GM18909 (cell line): ENCODE results near the gene GPR139.

Experiments used
- ATAC-seq: cut with Tn5 transposase; IDR thresholded peaks from one replicate; pipeline ENCODE4 v1.9.1; 2021; ENCODE audit warnings: mild to moderate bottlenecking; ENCODE audit not compliant: unreplicated experiment, poor library complexity

The GPR139 gene

GRCh38 chr16:20061132-20061531 is 12.6 kb downstream of the GPR139 start:
- ATAC-seq, result no peak

DNA sequence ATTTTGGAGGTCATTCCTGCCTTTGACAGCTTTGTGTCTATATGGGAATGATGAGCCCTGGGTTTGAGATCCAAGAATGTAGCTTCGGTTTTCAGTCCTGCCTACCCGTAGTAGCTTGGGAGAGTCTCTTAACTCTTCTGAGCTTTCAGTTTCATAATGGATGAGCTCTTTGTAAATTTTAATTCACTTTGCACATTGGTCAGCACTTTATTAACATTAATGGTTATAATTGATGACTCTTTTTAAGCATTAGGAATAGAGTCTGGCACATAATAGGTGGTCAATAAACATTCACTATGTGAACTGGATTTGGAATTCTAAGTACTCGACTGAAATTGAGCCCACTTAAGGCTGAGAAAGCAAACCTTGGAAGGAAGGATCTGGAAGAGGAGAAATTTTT is 17.3 kb downstream of the GPR139 start:
- no peak for ATAC-seq

DNA sequence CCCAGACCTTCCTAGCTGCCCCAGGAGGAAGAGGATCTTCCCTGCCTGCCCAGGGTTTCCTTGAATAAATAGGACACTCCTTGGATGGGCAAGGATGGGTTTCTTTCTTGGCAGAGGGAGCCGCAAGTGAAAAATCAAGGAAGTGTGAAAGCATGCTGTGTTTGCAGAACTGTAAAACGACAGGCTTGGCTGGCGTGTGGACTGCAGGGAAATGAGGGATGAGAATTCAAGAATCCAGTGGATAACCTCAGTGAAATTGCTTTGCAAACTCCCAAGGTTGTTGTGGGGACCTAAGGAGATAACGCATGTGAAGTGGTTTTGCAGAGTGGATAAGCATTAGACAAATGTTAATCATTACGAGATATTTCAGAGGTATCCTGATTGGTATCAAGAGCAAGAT is 20.4 kb downstream of the GPR139 start:
- no peak for ATAC-seq

DNA sequence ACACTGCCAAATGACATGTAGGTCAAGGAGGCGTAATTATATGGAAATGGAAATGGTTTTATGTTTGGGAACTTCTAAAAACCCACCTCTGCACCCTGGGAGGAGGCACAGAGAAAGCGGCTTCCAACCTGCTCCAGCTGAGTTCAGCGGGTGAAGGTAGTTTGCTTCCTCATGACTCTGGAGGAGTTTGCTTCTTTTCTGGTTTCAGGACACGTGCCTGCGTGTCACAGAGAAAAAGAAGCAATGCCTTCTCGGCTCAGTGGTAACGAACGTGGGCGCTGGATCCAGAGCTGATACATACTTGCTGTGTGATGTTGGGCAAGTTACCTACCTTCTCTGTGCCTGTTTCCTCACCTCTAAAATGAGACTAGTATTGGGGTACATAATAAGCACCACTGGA is 22.1 kb downstream of the GPR139 start:
- ATAC-seq, result no peak

- ATAC-seq, result no peak
These were observed 22.5 kb downstream of the GPR139 start for GRCh38 chr16:20051147-20051546.

DNA sequence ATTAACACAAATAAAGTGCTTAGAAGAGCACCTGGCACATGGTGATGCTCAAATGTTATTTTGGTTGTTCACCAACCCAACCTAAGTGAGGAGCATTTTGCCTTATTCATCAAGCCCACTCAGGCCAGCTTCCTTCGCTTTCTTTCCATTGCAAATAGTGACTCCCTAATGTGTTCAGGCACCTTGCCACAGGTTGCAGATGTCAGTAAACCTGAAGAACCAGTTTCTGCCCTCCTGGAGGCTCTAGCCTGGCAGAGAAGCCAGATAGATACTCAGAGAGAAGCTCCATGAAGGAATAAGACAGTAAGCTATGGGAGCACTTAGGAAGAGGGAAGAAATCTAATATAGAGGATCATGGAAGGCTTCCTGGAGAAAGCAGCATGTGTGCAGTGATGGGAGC is 23.9 kb downstream of the GPR139 start:
- ATAC-seq, result no peak

- ATAC-seq, result no peak
These were observed 27.8 kb downstream of the GPR139 start for GRCh38 chr16:20045886-20046285.

DNA sequence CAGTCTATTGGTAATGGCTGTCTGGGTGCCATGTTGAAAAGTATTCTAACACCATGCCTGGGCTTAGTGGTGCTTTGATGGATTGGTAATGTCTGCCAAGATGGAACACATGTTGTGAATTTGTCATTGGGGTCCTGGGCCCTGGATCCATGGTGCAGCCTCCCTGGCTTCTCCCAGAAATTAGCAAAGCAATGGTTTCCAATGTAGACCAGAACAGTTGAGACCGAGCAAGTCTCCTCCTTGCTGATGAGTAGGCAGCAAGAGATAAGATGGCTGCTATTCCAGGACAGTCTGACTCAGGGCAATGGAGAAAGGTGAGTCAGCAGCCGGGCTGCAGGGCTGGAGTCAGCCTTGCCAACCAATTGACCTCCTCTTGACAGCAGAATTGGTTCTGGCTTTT is 30.8 kb downstream of the GPR139 start:
- no peak for ATAC-seq

DNA sequence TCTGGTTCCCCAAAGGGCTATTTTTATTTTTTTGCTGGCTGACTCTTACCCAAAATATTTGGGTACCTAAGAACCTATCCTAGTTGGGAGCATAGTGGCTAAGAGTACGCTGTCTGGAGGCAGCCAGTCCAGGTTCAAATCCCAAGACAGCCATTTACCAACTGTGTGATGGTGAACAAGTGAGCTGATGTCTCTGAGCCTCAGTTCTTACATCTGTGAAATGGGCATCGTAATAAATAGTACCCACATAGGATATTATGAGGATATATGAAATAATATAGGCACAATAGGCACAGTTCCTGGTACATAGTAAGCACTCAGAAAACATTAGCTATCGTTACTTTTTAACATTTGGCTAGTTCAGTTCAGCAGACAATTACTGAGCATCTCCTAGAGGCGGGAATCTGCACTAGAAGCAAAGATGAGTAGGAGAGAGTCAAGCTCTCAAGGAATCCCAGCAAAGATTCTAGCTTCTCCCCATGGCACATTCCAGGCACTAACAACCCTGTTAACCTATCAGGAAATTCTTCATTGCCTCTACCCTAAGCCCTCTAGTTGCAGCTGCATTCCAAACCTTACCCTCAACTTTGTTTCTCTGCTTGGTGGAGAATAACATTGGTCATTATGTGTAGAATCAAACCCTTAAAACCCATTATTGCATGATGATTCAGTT is 31.6 kb downstream of the GPR139 start:
- ATAC-seq, result no peak

DNA sequence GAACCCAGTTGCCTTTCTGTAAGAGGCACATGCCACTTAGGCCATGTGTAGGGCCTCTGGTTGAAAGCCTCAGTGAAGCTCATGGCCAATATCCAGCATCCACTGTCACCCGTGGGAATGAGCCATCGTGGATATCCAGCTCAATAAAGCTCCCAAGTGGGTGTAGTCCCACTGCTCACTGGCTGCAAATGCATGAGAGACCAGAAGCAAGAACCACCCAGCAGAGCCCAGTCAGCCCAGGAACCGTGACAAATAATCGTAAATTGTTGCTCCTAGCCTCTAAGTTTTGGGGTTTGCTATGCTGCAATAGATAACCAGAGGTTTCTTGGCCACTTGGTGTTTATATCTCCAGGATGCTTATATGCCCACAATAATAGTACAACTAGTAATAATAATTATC is 33.7 kb downstream of the GPR139 start:
- ATAC-seq, result no peak

- no peak for ATAC-seq
These were observed 44.1 kb downstream of the GPR139 start for GRCh38 chr16:20029611-20030010.

GRCh38 chr16:20026361-20027072 is 47.2 kb downstream of the GPR139 start:
- no peak for ATAC-seq

DNA sequence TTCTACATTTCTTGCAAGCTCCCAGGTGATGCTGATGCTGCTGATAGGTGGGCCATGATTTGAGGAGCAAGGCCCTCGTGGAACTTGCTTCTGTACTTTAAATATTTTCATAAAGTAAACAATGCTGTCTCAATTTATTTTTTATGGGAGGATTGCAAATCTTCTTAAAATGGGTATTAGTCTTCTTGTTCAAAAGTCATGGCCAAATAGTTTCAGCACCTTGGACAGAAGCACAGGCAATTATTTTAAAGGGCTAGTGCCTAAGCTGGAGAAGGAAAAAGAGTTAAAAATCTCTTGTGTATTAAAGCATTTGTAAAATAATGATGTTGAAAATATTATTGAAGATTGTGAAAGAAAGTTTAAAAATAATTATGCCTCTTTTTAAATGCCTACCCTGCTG is 50.5 kb downstream of the GPR139 start:
- ATAC-seq, result no peak

- no peak for ATAC-seq
These were observed 52.7 kb downstream of the GPR139 start for GRCh38 chr16:20020976-20021375.

DNA sequence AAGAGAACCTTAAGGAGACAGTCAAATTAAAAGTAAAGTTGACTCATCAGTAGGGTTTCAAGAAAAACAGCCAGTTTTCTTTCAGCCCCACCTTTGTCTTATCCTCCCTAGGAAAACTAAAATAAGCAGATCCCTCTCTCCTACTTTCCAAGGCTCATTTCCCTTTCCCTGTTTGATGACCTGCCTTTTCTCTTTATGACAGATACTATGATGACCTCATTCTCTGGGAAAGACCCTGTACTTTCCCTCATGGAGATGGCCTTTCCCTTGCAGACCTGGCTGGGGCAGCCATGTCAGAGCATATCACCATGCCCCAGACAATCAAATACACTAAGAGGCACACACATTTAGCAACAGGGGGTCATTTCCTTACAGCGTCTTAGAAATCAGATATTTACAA is 53.6 kb downstream of the GPR139 start:
- ATAC-seq, result no peak

GRCh38 chr16:20016234-20016633 is 57.5 kb downstream of the GPR139 start:
- ATAC-seq, result no peak

GRCh38 chr16:20004931-20005330 is 68.8 kb downstream of the GPR139 start:
- ATAC-seq, result no peak

DNA sequence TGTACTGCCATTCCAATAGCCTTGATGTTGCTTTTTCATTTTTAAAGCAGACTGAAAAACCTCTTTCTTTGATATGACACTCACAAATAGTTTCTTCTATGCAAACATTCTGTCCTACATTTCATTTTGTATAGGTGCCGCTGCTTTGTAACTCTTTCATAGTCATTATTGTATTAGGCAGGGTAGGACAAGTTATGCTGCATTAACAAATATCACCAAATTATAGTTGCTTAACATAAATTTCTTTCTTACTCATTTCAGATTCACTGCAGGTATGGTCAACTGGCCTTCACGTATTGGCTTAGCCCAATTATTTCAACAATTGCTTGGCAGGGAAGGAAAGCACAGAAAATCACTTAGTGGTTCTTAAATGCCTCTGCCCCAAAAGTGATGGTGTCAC is 70.8 kb downstream of the GPR139 start:
- no peak for ATAC-seq

DNA sequence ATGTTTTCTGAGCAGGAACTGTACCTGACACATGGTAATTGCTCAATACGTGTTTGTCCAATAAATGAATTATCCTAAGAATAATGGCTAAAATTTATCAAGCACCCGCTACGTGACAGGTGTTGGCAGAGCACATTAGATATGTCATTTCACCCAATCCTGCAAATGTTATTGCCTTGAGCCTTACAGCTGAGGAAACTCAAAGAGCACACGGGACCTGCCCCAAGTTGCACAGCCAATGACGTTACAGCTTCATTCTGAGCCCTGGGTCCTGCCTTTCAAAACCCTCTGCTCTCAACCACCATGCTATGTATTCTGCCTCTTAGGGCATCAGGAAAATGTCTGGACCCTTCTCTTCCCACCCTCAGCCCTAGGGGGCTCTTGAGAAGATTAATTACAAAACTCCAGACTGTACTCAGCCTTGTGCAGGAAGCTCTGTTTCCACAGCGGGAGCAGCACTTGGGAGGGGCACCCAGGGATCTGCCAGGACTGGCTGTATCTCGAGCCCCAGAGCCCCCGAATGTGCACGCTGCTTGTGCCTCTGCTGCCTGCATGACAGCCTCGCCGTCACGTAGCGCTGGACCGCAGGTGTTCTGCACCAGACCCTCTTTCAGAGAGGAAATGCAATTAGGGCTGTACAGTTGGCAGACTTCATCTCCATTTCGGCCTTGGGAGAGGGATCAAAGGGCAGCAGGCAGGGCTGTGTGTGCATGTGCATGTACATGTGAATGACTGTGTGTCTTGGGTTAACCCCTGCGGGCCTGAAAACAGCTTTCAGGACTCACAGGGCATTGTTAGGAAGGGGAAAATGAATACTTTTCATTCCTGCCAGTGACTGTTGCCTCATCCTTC is 71.6 kb downstream of the GPR139 start:
- ATAC-seq, result no peak

DNA sequence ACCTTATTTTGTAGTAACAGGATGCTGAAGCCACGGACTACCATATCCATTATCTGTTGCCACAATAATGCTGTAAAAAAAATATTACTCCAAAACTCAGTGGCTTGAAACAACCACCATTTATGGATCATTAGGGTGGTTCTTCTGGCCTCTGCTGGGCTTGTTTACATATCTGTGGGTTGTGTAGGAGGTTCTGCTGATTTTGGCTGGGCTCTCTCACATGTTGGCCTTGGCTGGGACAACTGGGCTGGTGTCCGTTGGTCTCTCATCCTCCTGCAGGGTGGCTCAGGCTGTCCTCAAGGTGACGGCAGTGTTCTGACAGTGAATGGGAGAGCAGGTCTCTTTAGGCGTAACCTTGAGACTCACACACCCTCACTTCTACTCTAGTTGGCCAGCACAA is 76.0 kb downstream of the GPR139 start:
- no peak for ATAC-seq

DNA sequence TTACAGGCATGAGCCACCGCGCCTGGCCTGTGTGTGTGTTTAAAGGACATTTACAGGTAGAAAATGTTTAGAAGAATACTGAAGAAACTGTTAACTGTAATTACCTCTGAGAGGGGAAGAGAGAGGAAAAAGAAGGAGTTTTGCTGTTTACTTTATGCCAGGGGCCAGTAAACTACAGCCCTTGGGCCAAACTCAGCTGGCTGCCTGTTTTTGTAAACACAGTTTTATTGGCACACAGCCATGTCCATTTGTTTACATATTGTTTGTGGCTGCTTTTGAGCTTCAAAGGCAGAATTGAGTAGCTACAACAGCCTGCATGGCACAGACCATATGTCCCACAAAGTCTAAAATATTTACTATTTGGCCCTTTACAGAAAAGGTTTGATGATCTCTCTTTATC is 76.4 kb downstream of the GPR139 start:
- ATAC-seq, result no peak
